ENCODE data around the gene CD320. TPM values are rescaled to one million over a fixed set of nuclear protein-coding genes. Genes with fewer than 3 reads are reported as not detected.
A peak's percentile ranks its signal among the peaks of the same experiment; 100 is the strongest.

The CD320 gene
- total and polyA plus RNA-seq, 2 experiments from 2014 or later, result 87.0 to 124 TPM

DNA sequence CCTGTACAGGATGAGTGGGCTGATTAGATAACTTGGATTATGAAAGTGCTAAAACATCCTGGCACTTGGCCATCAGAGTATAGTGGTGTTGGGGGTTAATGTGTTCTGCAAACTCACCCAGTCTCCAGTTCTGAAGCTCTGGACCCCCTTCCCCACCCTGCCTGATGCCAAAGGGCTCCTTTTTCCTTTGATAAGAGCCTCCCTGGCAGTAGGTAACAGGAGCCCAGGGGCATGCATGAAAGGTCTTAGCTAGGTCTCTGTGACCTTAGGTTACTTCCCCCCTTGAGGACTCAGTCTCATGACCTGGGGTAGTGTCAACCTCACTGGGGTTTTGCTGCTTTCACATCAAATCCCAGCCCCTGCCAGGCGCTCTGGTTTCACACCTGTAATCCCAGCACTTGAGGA lies 15.6 kb upstream of the CD320 start (continued):
- TF ChIP-seq, protein P1, sequence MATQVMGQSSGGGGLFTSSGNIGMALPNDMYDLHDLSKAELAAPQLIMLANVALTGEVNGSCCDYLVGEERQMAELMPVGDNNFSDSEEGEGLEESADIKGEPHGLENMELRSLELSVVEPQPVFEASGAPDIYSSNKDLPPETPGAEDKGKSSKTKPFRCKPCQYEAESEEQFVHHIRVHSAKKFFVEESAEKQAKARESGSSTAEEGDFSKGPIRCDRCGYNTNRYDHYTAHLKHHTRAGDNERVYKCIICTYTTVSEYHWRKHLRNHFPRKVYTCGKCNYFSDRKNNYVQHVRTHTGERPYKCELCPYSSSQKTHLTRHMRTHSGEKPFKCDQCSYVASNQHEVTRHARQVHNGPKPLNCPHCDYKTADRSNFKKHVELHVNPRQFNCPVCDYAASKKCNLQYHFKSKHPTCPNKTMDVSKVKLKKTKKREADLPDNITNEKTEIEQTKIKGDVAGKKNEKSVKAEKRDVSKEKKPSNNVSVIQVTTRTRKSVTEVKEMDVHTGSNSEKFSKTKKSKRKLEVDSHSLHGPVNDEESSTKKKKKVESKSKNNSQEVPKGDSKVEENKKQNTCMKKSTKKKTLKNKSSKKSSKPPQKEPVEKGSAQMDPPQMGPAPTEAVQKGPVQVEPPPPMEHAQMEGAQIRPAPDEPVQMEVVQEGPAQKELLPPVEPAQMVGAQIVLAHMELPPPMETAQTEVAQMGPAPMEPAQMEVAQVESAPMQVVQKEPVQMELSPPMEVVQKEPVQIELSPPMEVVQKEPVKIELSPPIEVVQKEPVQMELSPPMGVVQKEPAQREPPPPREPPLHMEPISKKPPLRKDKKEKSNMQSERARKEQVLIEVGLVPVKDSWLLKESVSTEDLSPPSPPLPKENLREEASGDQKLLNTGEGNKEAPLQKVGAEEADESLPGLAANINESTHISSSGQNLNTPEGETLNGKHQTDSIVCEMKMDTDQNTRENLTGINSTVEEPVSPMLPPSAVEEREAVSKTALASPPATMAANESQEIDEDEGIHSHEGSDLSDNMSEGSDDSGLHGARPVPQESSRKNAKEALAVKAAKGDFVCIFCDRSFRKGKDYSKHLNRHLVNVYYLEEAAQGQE (IDR thresholded peaks at IDR 0.05; ENCODE audit: unreplicated experiment), result no peak
- TF ChIP-seq, protein P2, sequence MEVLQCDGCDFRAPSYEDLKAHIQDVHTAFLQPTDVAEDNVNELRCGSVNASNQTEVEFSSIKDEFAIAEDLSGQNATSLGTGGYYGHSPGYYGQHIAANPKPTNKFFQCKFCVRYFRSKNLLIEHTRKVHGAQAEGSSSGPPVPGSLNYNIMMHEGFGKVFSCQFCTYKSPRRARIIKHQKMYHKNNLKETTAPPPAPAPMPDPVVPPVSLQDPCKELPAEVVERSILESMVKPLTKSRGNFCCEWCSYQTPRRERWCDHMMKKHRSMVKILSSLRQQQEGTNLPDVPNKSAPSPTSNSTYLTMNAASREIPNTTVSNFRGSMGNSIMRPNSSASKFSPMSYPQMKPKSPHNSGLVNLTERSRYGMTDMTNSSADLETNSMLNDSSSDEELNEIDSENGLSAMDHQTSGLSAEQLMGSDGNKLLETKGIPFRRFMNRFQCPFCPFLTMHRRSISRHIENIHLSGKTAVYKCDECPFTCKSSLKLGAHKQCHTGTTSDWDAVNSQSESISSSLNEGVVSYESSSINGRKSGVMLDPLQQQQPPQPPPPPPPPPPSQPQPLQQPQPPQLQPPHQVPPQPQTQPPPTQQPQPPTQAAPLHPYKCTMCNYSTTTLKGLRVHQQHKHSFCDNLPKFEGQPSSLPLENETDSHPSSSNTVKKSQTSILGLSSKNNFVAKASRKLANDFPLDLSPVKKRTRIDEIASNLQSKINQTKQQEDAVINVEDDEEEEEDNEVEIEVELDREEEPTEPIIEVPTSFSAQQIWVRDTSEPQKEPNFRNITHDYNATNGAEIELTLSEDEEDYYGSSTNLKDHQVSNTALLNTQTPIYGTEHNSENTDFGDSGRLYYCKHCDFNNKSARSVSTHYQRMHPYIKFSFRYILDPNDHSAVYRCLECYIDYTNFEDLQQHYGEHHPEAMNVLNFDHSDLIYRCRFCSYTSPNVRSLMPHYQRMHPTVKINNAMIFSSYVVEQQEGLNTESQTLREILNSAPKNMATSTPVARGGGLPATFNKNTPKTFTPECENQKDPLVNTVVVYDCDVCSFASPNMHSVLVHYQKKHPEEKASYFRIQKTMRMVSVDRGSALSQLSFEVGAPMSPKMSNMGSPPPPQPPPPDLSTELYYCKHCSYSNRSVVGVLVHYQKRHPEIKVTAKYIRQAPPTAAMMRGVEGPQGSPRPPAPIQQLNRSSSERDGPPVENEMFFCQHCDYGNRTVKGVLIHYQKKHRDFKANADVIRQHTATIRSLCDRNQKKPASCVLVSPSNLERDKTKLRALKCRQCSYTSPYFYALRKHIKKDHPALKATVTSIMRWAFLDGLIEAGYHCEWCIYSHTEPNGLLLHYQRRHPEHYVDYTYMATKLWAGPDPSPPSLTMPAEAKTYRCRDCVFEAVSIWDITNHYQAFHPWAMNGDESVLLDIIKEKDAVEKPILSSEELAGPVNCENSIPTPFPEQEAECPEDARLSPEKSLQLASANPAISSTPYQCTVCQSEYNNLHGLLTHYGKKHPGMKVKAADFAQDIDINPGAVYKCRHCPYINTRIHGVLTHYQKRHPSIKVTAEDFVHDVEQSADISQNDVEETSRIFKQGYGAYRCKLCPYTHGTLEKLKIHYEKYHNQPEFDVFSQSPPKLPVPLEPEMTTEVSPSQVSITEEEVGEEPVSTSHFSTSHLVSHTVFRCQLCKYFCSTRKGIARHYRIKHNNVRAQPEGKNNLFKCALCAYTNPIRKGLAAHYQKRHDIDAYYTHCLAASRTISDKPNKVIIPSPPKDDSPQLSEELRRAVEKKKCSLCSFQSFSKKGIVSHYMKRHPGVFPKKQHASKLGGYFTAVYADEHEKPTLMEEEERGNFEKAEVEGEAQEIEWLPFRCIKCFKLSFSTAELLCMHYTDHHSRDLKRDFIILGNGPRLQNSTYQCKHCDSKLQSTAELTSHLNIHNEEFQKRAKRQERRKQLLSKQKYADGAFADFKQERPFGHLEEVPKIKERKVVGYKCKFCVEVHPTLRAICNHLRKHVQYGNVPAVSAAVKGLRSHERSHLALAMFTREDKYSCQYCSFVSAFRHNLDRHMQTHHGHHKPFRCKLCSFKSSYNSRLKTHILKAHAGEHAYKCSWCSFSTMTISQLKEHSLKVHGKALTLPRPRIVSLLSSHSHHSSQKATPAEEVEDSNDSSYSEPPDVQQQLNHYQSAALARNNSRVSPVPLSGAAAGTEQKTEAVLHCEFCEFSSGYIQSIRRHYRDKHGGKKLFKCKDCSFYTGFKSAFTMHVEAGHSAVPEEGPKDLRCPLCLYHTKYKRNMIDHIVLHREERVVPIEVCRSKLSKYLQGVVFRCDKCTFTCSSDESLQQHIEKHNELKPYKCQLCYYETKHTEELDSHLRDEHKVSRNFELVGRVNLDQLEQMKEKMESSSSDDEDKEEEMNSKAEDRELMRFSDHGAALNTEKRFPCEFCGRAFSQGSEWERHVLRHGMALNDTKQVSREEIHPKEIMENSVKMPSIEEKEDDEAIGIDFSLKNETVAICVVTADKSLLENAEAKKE (CRISPR knock-in tag; IDR thresholded peaks at IDR 0.05), result no peak
- TF ChIP-seq JUNB (IDR thresholded peaks at IDR 0.05; ENCODE audit: unreplicated experiment), result no peak

DNA sequence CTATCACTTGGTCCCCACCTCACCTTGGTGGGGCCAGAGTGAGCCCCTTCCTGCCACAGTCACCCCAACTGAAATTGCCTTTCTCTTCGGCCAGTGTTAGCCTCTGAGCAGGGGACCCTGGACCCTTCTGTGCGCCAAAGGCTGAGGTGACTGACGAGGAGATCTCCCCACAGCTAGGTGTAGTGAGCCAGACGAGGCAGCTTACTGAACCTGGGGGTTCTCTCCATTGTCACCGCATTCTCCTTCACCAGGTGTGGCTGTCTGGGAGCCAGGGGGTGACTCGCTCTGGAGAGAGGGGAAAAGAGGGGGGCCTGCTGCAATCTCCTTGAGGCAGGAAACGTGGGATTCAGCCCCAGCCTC lies 14.5 kb upstream of the CD320 start:
- H3K27me3 ChIP-seq (ENCODE audit: insufficient read depth), result no peaks in the 10 kb centered on the region
- H3K4me1 Mint-ChIP-seq, result peaks cover 23% of the 10 kb centered on the region
- H3K27ac ChIP-seq (ENCODE audit: low read depth), result peak overlapping the region; percentile 94
- H3K27ac Mint-ChIP-seq, result no peak overlapping the region; the same call in 1 of the 2 replicates
- no peaks in the 10 kb centered on the region; the same call in 2 of the 3 replicates for H3K9me3 Mint-ChIP-seq
- H3K79me2 ChIP-seq (replicated peaks; ENCODE audit: insufficient read depth), result peaks cover 33% of the 10 kb centered on the region
- H2AFZ ChIP-seq, result no peak overlapping the region
- H3K4me1 ChIP-seq (ENCODE audit: insufficient read depth), result peaks cover 24% of the 10 kb centered on the region
- peak overlapping the region; percentile 97 for H3K4me3 Mint-ChIP-seq
- peaks cover 7% of the 10 kb centered on the region for H3K36me3 ChIP-seq (ENCODE audit: insufficient read depth)
- no peak for DNase-seq (ENCODE audit: low spot score)
- H4K20me1 ChIP-seq (replicated peaks; ENCODE audit: insufficient read depth), result peaks cover 24% of the 10 kb centered on the region
- H3F3A ChIP-seq (replicated peaks; ENCODE audit: low read depth), result peaks cover 49% of the 10 kb centered on the region
- H3K27me3 Mint-ChIP-seq (ENCODE audit: insufficient read depth, low read depth, poor library complexity), result peaks cover 20% of the 10 kb centered on the region
- peaks cover 30% of the 10 kb centered on the region for H3K36me3 Mint-ChIP-seq (ENCODE audit: low read depth)
- H3K4me2 ChIP-seq, result peak overlapping the region; percentile 97
- no peaks in the 10 kb centered on the region for H3K9me2 ChIP-seq (ENCODE audit: insufficient read depth)
- ATAC-seq, result no peak
- peak overlapping the region; percentile 96 for H3K4me3 ChIP-seq
- no peak for TF ChIP-seq EZH2phosphoT487 (IDR thresholded peaks at IDR 0.05; ENCODE audit: unreplicated experiment)
- TF ChIP-seq, protein P2 (CRISPR knock-in tag; IDR thresholded peaks at IDR 0.05), result no peak
